ENCODE data around the gene CORIN.

CORIN gene

GRCh38 chr4:47674144-47674543 is 163.7 kb downstream of the CORIN start:
- no peak for FAIRE-seq

- FAIRE-seq = no peak
Measured at GRCh38 chr4:47672696-47673095, 165.2 kb downstream of the CORIN start.

GRCh38 chr4:47669946-47670345 is 167.9 kb downstream of the CORIN start:
- FAIRE-seq = no peak

- no peak for FAIRE-seq
Measured at GRCh38 chr4:47668810-47669408, 169.0 kb downstream of the CORIN start.

- no peak for FAIRE-seq
Measured at GRCh38 chr4:47668256-47668655, 169.6 kb downstream of the CORIN start.

GRCh38 chr4:47667552-47667951 is 170.3 kb downstream of the CORIN start:
- FAIRE-seq = no peak

- FAIRE-seq = no peak
Measured at GRCh38 chr4:47664051-47664826, 173.6 kb downstream of the CORIN start.

GRCh38 chr4:47662975-47663374 is 174.9 kb downstream of the CORIN start:
- FAIRE-seq = no peak

GRCh38 chr4:47661741-47662140 is 176.1 kb downstream of the CORIN start:
- FAIRE-seq = no peak

- FAIRE-seq = no peak
Measured at GRCh38 chr4:47659342-47659741, 178.5 kb downstream of the CORIN start.

GRCh38 chr4:47654972-47655693 is 182.7 kb downstream of the CORIN start:
- FAIRE-seq = no peak

GRCh38 chr4:47652092-47652491 is 185.8 kb downstream of the CORIN start:
- no peak for FAIRE-seq

GRCh38 chr4:47651231-47651630 is 186.6 kb downstream of the CORIN start:
- FAIRE-seq = no peak

- no peak for FAIRE-seq
Measured at GRCh38 chr4:47650584-47651130, 187.2 kb downstream of the CORIN start.

- no peak for FAIRE-seq
Measured at GRCh38 chr4:47647544-47647943, 190.3 kb downstream of the CORIN start.

- FAIRE-seq = no peak
Measured at GRCh38 chr4:47647029-47647428, 190.8 kb downstream of the CORIN start.

GRCh38 chr4:47646372-47646771 is 191.5 kb downstream of the CORIN start:
- no peak for FAIRE-seq

GRCh38 chr4:47643845-47644244 is 194.0 kb downstream of the CORIN start:
- FAIRE-seq = no peak

- no peak for FAIRE-seq
Measured at GRCh38 chr4:47642985-47643760, 194.7 kb downstream of the CORIN start.

GRCh38 chr4:47642191-47642830 is 195.6 kb downstream of the CORIN start:
- no peak for FAIRE-seq

GRCh38 chr4:47641755-47642154 is 196.1 kb downstream of the CORIN start:
- FAIRE-seq = no peak

- no peak for FAIRE-seq
Measured at GRCh38 chr4:47640911-47641310, 197.0 kb downstream of the CORIN start.
